GM19452 (cell line): ENCODE results near the gene PLCB1.
A peak's percentile ranks its signal among the peaks of the same experiment; 100 is the strongest.

Source experiments
- ATAC-seq: cut with Tn5 transposase; IDR thresholded peaks from one replicate; pipeline ENCODE4 v1.9.1; 2021; ENCODE audit not compliant: unreplicated experiment

The PLCB1 gene

GRCh38 chr20:8671370-8671961, 539.4 kb downstream of the PLCB1 start:
- ATAC-seq = no peak

DNA sequence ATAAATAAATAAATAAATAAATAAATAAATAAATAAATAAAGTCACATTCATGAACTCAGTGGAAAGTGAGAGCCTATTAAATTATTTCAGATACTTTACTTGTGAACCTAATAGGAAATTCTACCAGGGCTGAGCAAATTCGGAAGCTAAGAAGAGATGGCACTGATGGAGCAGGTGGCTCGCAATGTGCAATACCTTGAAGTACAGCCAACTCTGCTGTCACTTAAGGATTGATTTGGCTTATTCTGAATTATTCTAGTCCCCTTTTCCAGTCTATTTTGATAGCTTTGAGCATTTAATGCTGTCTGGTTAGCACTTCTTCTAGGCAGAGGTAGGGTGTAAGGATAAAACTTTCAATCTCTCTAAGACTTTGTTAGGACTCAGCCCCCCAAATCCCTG, 541.0 kb downstream of the PLCB1 start:
- no peak for ATAC-seq

GRCh38 chr20:8675896-8676295, 543.8 kb downstream of the PLCB1 start:
- ATAC-seq = no peak

DNA sequence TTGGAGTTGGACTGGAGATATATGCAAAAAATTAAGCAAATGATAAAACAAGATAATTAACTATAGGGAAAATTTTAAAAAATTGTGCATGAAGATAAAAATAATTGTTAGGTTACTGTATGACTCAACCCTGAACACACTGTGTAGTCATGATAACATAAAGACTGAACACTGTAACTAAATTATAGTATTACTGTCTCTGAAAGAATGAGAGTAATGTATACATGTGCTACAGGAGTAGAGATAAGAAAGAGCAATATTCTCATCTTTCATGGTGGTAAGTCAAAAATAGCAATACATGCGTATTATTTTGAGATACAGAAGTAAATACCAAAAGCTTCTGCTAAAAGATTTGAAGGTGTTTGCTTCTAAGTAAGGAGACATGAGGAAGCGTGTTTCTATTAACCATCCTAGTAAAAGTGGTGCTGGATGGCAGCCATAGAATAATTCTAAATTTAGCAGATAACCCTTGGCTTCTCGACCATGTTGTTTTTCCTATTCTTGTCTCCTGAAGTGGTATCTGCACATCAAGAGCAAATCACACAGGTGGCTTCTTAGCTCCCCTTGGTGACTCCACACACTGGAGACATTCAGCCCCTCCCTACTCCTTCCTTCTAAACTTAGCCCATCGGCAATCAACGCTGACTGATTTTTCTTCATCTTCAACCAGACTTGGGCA, 546.2 kb downstream of the PLCB1 start:
- ATAC-seq = no peak

DNA sequence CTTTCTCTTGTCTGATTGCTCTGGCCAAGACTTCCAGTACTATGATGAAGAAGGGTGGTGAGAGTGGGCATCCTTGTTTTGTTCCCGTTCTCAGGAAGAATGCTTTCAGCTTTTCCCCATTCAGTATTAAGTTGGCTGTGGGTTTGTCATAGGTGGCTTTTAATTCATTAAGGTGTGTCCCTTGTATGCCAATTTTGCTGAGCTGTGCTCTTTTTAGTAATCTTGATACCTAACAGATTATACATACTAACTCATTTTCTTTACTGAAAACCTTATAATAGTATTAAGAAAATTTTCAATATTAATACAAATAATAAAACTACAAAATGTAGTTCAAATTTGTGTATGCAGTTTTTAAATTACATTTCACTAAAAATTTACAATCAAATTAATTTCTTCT, 557.3 kb downstream of the PLCB1 start:
- ATAC-seq = no peak

DNA sequence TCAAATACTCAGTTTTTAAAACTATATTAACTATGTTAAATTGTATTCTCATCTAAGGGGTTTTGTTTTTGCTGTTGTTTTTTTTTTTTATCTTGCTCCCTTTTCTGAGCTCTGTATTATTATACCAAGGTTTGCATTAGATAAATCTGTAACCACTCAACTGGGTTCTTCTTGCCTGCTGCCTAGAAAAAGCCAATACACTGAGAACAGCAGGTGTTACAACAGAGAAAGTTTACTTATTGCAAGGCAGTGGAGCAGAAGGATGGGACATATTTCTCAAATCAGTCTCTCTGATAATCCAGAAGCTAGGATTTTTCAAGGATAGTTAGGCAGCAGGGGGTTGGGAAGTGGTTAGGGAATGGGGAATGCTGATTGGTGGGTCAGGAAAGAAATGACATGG, 558.0 kb downstream of the PLCB1 start:
- no peak for ATAC-seq

- ATAC-seq = no peak
These were observed 561.6 kb downstream of the PLCB1 start for GRCh38 chr20:8693709-8694108.

DNA sequence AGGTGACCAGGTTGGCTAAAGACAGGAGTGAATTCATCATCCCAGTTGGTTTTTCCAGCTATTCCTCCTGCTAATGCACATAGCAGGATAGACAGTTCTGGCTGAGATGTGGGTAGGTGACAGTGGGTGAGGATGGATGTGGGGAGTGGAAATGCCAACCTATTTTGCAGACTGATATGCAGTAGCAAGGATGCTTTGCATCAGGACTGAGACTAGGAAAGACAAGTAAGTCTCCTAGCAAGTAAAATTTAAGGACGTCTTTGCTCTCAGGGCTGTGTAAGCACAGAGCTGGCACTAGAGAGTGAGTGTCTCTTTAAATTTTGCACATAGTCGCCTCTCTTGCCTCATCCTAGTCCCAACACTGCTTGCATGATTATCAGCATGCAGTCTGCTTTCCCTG, 568.7 kb downstream of the PLCB1 start:
- no peak for ATAC-seq

- ATAC-seq = no peak
These were observed 575.1 kb downstream of the PLCB1 start for GRCh38 chr20:8706961-8707700.

- ATAC-seq = no peak
These were observed 577.6 kb downstream of the PLCB1 start for GRCh38 chr20:8709627-8710026.

DNA sequence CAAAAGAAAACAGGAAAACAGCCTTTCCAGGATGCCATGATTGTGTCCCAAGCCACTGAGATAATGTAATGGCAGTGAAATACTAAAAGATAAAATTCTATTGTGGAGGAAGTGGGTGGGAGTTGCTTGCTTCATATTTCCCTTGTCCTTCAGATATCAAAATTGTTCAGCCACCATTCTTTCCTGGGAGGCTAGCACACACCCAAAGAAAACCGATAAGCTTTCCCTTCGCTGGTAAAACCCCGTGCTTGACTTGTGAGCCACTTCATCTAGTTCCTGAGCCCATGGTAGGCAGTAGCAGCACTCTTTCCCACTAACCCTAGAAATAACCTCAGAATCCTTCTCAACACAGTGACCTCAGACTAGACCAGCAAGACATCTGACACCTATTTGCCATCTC, 579.4 kb downstream of the PLCB1 start:
- ATAC-seq = no peak

DNA sequence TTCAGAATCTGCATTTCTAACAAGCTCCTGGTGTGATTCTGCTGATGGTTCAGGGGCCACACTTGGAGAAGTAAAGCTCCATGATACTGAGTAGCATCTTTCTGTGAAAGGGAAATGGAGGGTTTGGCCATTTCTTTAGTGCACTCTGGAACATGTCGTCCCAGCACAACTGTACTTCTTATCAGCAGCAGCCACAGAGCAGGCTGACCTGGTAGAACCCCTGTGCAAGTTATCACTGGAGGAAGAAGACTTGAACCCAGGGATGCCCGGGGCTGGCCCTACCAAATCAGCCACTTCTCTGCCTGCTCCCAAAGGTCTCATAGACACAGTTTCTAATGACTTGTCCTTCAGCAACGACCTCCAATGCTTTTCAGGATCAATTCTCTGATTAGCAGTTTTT, 582.1 kb downstream of the PLCB1 start:
- no peak for ATAC-seq

DNA sequence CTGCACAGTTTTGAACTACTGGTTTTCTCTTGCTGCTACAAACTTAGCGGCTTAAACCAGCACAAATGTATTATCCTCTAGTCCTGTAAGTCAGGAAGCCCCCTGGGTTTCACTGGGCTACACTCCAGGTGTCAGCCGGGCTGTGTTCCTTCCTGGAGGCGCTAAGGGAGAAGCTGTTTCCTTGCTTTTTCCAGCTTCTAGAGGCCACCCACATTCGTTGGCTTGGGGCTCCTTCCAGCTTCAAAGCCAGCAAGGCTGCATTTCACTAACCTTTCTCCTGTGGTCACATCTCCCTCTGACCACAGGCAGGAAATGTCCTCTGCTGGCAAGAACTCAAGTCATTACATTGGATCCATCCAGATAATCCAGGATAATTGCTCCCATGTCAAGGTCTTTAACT, 586.2 kb downstream of the PLCB1 start:
- no peak for ATAC-seq

GRCh38 chr20:8720089-8720488, 588.0 kb downstream of the PLCB1 start:
- no peak for ATAC-seq

GRCh38 chr20:8721098-8721497, 589.0 kb downstream of the PLCB1 start:
- no peak for ATAC-seq

- ATAC-seq = peak; percentile 81
These were observed 590.3 kb downstream of the PLCB1 start for GRCh38 chr20:8722277-8722928.

GRCh38 chr20:8723296-8723695, 591.2 kb downstream of the PLCB1 start:
- no peak for ATAC-seq

- ATAC-seq = no peak
These were observed 592.8 kb downstream of the PLCB1 start for GRCh38 chr20:8724884-8725283.

DNA sequence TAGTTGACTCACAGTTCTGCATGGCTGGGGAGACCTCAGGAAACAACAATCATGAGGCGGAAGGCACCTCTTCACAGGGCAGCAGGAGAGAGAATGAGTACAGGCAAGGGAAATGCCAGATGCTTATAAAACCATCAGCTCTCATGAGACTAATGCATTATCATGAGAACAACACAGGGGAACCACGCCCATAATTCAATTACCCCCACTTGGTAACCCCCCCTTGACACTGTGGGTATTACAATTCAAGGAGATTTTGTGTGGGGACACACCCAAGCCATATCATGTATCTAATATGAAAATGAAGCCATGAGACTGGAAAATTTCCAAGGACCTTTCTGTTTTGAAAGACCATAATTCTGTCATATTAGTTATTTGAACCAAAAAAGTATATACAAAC, 594.4 kb downstream of the PLCB1 start:
- ATAC-seq = no peak

GRCh38 chr20:8735014-8735413, 602.9 kb downstream of the PLCB1 start:
- ATAC-seq = no peak

DNA sequence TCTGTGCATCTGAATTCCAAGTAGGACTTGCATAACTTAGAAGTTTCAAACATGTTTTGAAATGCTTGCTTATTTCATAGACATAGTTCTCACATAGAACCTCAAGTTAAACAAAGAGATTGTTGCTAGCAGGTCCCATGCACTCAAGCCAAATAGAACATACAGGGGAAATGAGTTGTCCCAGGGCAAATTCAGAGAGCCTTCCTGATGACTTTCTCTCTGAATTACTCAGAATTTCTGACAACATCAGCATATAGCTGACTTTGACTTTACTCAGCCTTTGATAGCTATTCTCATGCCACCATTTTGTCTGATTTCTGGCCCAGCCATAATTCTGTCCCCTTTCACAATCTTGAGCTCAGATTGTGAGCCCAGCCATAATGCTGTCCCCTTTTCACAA, 603.6 kb downstream of the PLCB1 start:
- no peak for ATAC-seq

DNA sequence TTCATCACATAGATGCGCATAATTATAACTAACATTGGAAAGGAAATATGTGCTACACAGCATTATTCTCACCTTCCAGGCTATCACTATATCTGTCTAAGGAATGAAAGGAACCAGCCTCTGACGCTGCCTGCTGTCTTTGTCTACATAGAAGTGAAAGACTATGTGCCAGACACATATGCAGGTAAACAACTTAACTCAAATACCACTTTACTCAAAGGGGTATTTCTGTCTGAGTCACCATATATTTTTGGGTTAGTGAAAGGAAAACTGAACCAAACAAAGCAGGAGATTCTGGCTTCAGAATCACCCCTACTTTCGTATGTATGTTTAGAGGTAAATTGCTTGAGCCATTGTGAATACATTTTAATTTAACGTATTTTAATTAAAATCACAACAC, 608.2 kb downstream of the PLCB1 start:
- ATAC-seq = peak; percentile 77
